SK-N-MC (cell line): ENCODE data around the gene OLIG2.

Experiments used
- EZH2 ChIP-seq: fragments of 200-600 bp; sonication (generic); IDR thresholded peaks from one replicate; pipeline ENCODE4 v1.6.1; 2017; ENCODE audit warnings: antibody characterized with exemption
- FOXP2 ChIP-seq: optimal IDR thresholded peaks from 2 replicates; pipeline ENCODE3; 2011; ENCODE audit warnings: mild to moderate bottlenecking, moderate library complexity; ENCODE audit not compliant: insufficient read depth; ENCODE audit errors: extremely low read length, control extremely low read depth
- POLR2AphosphoS5 ChIP-seq: IDR thresholded peaks from 2 replicates; pipeline ENCODE4 v1.6.1; 2012; ENCODE audit warnings: mild to moderate bottlenecking, low read depth, low read length, borderline replicate concordance

DNA sequence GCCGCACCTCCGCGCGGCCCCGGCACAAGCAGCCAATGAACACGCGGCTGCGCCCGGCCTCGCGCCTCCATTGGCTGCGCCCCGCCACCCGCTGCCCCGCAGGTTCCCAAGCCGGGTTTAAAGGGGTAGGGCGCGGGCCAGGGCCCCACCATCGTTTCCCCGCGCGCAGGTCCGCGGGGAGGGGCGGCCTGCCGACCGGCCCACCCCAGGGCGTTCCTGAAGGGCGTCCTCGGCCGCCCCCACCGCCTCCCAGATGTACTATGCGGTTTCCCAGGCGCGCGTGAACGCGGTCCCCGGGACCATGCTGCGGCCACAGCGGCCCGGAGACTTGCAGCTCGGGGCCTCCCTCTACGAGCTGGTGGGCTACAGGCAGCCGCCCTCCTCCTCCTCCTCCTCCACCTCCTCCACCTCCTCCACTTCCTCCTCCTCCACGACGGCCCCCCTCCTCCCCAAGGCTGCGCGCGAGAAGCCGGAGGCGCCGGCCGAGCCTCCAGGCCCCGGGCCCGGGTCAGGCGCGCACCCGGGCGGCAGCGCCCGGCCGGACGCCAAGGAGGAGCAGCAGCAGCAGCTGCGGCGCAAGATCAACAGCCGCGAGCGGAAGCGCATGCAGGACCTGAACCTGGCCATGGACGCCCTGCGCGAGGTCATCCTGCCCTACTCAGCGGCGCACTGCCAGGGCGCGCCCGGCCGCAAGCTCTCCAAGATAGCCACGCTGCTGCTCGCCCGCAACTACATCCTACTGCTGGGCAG, 44.4 kb downstream of the OLIG2 start, which contains the start of gene OLIG1:
- TF ChIP-seq POLR2AphosphoS5 (no peak), EZH2 (no peak), FOXP2 (no peak)
